Measurements from ENCODE around the gene CHRNA4.

GRCh38 chr20:63322933-63323273 lies 38.2 kb downstream of the CHRNA4 start:
- TF ChIP-seq BHLHE40 (IDR thresholded peaks at IDR 0.05; ENCODE audit: borderline replicate concordance) (no peak), FOXM1 (IDR thresholded peaks at IDR 0.05; ENCODE audit: borderline replicate concordance) (no peak)
